ENCODE data around the gene ERH.

- no peak for TF ChIP-seq CTCF (conservative IDR thresholded peaks at IDR 0.05; ENCODE audit: low read length)
- TF ChIP-seq EZH2phosphoT487 (IDR thresholded peaks at IDR 0.05; ENCODE audit: borderline replicate concordance, low read depth, low read length) = no peak
Measured at GRCh38 chr14:69363964-69364363, 34.1 kb downstream of the ERH start.

All from OCI-LY7 (cell line).